Measurements from ENCODE around the gene SRSF6.
A peak's percentile ranks its signal among the peaks of the same experiment; 100 is the strongest.
"Not testable (repeated sequence)": the region's sequence is repeated elsewhere in the genome, so short reads cannot be mapped to it uniquely, and the experiment has no call there.

Gene SRSF6

GRCh38 chr20:43457640-43458421, at the start of gene SRSF6:
Gene SRSF6, plus strand, starts transcription at chr20:43457896. Its CDS starts 138 bp downstream, at chr20:43458034.
- peak; percentile 93 for DNase-seq (ENCODE audit: low spot score)

- peak; percentile 24 for DNase-seq (ENCODE audit: low spot score)
Measured at GRCh38 chr20:43408848-43409576, 48.7 kb upstream of the SRSF6 start.

GRCh38 chr20:43409577-43409913, 48.2 kb upstream of the SRSF6 start:
- no peak for DNase-seq (ENCODE audit: low spot score)

GRCh38 chr20:43415661-43416430, 41.9 kb upstream of the SRSF6 start:
- no peak for DNase-seq (ENCODE audit: low spot score)

- no peak for DNase-seq (ENCODE audit: low spot score)
Measured at GRCh38 chr20:43416591-43417228, 41.0 kb upstream of the SRSF6 start.

- DNase-seq (ENCODE audit: low spot score), result no peak
Measured at GRCh38 chr20:43420192-43420591, 37.5 kb upstream of the SRSF6 start.

GRCh38 chr20:43420913-43421312, 36.8 kb upstream of the SRSF6 start:
- DNase-seq (ENCODE audit: low spot score), result not testable (repeated sequence)

- no peak for DNase-seq (ENCODE audit: low spot score)
Measured at GRCh38 chr20:43426172-43426571, 31.5 kb upstream of the SRSF6 start.

- DNase-seq (ENCODE audit: low spot score), result no peak
Measured at GRCh38 chr20:43430265-43431133, 27.2 kb upstream of the SRSF6 start.

- no peak for DNase-seq (ENCODE audit: low spot score)
Measured at GRCh38 chr20:43431134-43431519, 26.6 kb upstream of the SRSF6 start.

- DNase-seq (ENCODE audit: low spot score), result no peak
Measured at GRCh38 chr20:43432498-43432897, 25.2 kb upstream of the SRSF6 start.

- no peak for DNase-seq (ENCODE audit: low spot score)
Measured at GRCh38 chr20:43433250-43433854, 24.3 kb upstream of the SRSF6 start.

GRCh38 chr20:43434565-43434964, 23.1 kb upstream of the SRSF6 start:
- no peak for DNase-seq (ENCODE audit: low spot score)

- DNase-seq (ENCODE audit: low spot score), result no peak
Measured at GRCh38 chr20:43438578-43439316, 18.9 kb upstream of the SRSF6 start.

- no peak for DNase-seq (ENCODE audit: low spot score)
Measured at GRCh38 chr20:43440531-43440930, 17.2 kb upstream of the SRSF6 start.

- DNase-seq (ENCODE audit: low spot score), result no peak
Measured at GRCh38 chr20:43442282-43442880, 15.3 kb upstream of the SRSF6 start.

GRCh38 chr20:43444107-43444506, 13.6 kb upstream of the SRSF6 start:
- no peak for DNase-seq (ENCODE audit: low spot score)

- no peak for DNase-seq (ENCODE audit: low spot score)
Measured at GRCh38 chr20:43446361-43446879, 11.3 kb upstream of the SRSF6 start.

- DNase-seq (ENCODE audit: low spot score), result not testable (repeated sequence)
Measured at GRCh38 chr20:43448431-43448747, 9.3 kb upstream of the SRSF6 start.

All from hematopoietic multipotent progenitor cell treated with erythropoietin and hydrocortisone succinate and interleukin-3 and kit ligand, for 15 days (in vitro differentiated cells).